Mucosa of descending colon (tissue), 3 donors: Measurements from ENCODE around the gene STAT3. TPM values are rescaled to one million over a fixed set of nuclear protein-coding genes. Genes with fewer than 3 reads are reported as not detected.
"Not testable (repeated sequence)": the region's sequence is repeated elsewhere in the genome, so short reads cannot be mapped to it uniquely, and the experiment has no call there.

Experiments
- ATAC-seq: fragments of 200-7000 bp; cut with Tn5 transposase; one replicate; pipeline ENCODE4 v1.9.1; 2020; ENCODE audit warnings: mild to moderate bottlenecking, moderate library complexity
- DNase-seq, 3 donors: peaks; one replicate each; pipeline ENCODE4 v3.0.0-alpha.2; 2020
- H3K36me3 ChIP-seq: fragments of 200-600 bp; one replicate; pipeline ENCODE4 v1.8.0; 2021; ENCODE audit warnings: low read depth, mild to moderate bottlenecking
- H3K4me1 ChIP-seq: fragments of 200-600 bp; one replicate; pipeline ENCODE4 v1.8.0; 2021; ENCODE audit warnings: low read depth, mild to moderate bottlenecking
- H3K4me3 ChIP-seq: fragments of 200-600 bp; one replicate; pipeline ENCODE4 v1.8.0; 2021; ENCODE audit warnings: mild to moderate bottlenecking
- H3K9me3 ChIP-seq: fragments of 200-600 bp; one replicate; pipeline ENCODE4 v1.8.0; 2021; ENCODE audit warnings: mild to moderate bottlenecking
- intact Hi-C, 2 donors: fragments of 100-400 bp; cut with DNase I in 1 of 2; cut with micrococcal nuclease in 1 of 2; formaldehyde crosslinking; loops; one replicate each; pipeline versions ENCODE4 v1.11.0 to v1.11.1; 2022; cut with DNase I, micrococcal nuclease
- total RNA-seq, 3 donors: library from RNA; stranded (reverse); fragmentation: NEBNext Ultra II Directional in 2 of 3; extraction: Animal tissue kit (Norgen Biotek cat#: 25700) in 2 of 3; gene quantifications; one replicate each; pipeline versions ENCODE4 v1.2.1 to v1.2.4, GENCODE V29; 2021 to 2023
- TF ChIP-seq, protein P1 (sequence below): fragments of 200-600 bp; IDR thresholded peaks from one replicate; pipeline ENCODE4 v1.8.0; 2022; ENCODE audit warnings: antibody characterized with exemption, mild to moderate bottlenecking
- donor health status: DM: no; HTN: no; CAD: no; lungs with moderate emphysema.
- donor health status: DM: no; HTN: no; CAD: no.
- donor health status: DM: no; HTN: yes; CAD: no.

Gene STAT3
- total RNA-seq, 3 donors from 2014 or later, result 158 to 230 (median 227) TPM

DNA sequence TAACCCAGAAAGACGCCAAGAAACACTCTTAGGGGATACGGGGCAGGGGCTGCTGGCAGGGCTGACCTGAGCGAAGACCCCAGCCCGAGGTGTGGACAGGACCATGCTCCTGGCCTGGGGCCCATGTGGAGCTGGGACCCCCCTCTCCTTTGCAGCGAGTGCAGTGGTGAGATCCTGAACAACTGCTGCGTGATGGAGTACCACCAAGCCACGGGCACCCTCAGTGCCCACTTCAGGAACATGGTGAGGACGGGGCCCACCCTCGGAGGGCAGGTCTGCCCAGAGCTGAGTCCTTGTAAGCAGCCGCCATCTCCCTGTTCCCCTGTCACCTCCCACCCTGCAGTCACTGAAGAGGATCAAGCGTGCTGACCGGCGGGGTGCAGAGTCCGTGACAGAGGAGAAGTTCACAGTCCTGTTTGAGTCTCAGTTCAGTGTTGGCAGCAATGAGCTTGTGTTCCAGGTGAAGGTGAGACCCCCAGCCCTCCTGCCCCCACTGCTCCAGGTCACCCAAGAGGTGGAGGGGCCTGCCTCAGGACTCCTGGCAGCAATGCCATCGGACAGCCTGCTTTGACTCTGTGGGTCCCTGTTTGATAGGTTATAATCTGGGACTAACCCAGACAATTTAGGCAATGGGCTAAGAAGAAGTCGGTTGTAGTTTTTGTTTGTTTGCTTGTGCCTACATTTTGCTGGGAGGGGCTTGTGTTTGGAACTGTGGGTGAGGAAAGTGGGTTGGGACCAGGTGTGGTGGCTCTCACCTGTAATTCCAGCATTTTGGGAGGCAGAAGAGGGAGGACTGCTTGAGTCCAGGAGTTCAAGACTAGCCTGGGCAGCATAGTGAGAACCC lies 83.8 kb downstream of the STAT3 start:
- no peak for DNase-seq

DNA sequence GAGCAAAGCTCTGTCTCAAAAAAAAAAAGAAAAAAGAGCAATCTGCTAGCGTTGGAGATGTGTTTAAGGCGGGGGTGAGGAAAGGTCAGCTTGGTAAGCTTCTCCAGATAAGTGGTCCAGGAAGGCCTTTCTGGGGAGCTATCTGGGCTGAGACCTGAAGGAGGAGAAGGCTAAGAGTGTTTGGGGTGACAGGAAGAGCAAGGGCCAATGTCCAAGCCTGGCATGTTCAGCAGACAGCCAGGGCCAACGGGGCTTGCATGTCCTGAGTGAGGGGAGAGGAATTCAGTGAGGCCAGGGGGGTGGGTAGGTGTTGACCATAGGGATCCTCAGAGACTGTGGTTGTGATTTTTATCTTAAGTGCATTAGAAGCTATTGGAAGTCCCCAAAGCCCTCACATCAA lies 84.5 kb downstream of the STAT3 start:
- Histone ChIP-seq H3K4me3 (no peak overlapping the region), H3K9me3 (no peaks in the 10 kb centered on the region), H3K36me3 (no peaks in the 10 kb centered on the region), H3K4me1 (no peaks in the 10 kb centered on the region)
- intact Hi-C loops, result no loop called here
- ATAC-seq (no peak), DNase-seq (no peak)
- TF ChIP-seq, protein P1, sequence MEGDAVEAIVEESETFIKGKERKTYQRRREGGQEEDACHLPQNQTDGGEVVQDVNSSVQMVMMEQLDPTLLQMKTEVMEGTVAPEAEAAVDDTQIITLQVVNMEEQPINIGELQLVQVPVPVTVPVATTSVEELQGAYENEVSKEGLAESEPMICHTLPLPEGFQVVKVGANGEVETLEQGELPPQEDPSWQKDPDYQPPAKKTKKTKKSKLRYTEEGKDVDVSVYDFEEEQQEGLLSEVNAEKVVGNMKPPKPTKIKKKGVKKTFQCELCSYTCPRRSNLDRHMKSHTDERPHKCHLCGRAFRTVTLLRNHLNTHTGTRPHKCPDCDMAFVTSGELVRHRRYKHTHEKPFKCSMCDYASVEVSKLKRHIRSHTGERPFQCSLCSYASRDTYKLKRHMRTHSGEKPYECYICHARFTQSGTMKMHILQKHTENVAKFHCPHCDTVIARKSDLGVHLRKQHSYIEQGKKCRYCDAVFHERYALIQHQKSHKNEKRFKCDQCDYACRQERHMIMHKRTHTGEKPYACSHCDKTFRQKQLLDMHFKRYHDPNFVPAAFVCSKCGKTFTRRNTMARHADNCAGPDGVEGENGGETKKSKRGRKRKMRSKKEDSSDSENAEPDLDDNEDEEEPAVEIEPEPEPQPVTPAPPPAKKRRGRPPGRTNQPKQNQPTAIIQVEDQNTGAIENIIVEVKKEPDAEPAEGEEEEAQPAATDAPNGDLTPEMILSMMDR, result no peak

More for the DNA sequence above, 83.8 kb downstream of the STAT3 start:
- H3K4me3 ChIP-seq, result no peak overlapping the region
- no peak for ATAC-seq
- no peaks in the 10 kb centered on the region for H3K4me1 ChIP-seq
- no peaks in the 10 kb centered on the region for H3K9me3 ChIP-seq
- intact Hi-C loops, result no loop called here
- H3K36me3 ChIP-seq, result no peaks in the 10 kb centered on the region
- TF ChIP-seq, protein P1, result no peak

DNA sequence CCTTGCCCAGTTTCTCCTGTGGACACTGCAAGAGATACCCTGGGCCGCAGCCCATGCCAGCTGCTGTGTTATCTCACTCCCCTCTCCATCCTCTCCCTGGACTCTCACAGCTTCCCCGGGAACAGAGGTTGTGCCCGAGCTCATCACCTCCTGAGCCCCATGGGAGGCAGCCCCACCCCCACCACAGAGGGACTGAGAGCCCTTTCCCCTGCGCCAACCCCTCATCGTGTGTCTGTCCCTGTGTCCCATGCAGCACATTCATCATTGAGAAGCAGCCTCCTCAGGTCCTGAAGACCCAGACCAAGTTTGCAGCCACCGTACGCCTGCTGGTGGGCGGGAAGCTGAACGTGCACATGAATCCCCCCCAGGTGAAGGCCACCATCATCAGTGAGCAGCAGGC lies 87.2 kb downstream of the STAT3 start:
- Histone ChIP-seq H3K4me3 (no peak overlapping the region), H3K9me3 (no peaks in the 10 kb centered on the region), H3K4me1 (no peaks in the 10 kb centered on the region), H3K36me3 (no peaks in the 10 kb centered on the region)
- TF ChIP-seq, protein P1, result no peak
- DNase-seq (no peak), ATAC-seq (no peak)
- intact Hi-C loops, result no loop called here

DNA sequence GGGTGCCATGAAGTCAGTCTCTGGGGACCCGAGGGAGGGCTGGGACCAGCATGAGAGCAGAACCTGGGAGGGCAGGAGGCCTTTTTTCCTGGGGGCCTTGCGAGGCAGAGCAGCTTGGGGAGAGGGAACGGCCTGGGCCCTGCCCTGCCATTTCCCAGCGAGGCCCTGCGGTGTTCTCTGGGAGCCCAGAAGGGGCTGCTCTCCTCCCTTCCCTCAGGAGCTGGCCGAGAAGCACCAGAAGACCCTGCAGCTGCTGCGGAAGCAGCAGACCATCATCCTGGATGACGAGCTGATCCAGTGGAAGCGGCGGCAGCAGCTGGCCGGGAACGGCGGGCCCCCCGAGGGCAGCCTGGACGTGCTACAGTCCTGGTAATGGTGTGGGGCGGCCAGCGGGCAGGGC lies 88.3 kb downstream of the STAT3 start:
- ATAC-seq, H3K9me3 ChIP-seq, intact Hi-C loops, H3K4me1 ChIP-seq, H3K4me3 ChIP-seq, DNase-seq, H3K36me3 ChIP-seq: not testable (repeated sequence)

DNA sequence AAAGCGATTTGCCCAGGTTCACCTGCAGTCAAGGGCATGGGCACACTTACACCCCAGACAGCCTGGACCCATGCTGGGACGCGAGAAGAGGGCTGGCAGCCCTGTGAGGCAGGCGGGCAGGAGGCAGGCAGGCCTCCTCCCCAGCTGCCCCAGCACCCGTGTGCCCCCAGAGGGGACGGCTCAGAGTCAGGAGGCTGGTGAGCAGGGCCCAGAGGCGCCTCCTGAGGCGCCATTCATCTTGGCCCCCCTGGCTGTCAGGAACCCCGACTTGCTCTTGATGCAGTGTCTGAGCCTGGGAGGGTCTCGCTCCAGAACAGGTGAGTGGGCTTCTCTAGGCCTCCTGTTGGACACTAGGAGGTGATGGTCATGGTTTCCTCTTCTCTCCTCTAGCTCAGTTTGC lies 88.9 kb downstream of the STAT3 start:
- ATAC-seq, H3K4me1 ChIP-seq, DNase-seq, H3K4me3 ChIP-seq, H3K9me3 ChIP-seq, H3K36me3 ChIP-seq, intact Hi-C loops: not testable (repeated sequence)

DNA sequence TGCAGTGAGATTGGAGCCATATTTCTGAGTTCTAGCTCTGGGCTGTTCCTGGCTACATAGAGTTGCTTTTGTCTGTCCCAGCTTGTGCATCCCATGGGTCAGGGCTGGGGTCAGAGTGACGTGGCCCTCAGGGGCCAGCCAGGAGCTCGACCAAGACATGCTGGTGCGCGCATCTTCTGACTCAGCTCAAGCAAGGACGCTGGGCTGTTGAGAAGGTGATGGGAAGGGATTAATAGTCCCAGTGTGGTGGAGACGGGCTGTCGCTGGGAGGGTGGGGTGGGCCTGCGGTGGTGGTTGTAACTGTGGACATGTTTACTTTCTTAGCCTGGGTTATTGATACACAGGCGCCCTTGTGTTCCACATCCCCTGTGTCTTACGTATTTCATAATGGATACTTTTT lies 90.5 kb downstream of the STAT3 start:
- intact Hi-C loops, H3K4me1 ChIP-seq, H3K4me3 ChIP-seq, H3K9me3 ChIP-seq, DNase-seq, H3K36me3 ChIP-seq, ATAC-seq: not testable (repeated sequence)

DNA sequence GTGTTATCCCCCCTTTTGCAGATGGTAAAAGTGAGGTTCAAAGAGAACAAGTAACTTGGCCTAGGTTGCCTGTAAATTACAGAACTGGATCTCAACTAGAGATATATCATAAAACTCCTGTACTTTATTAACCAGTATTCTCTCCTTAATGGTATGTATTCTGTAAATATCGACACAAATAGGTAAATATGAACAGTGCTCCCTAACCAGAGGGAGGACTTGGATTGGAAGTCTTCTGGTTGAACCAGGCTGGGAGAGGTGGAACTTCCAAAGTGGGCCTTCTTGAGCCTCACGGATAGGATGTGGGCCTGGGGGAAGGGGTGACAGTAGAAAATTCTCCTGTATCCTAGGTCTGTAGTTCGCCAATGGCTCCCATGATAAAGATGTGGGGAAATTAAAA lies 92.2 kb downstream of the STAT3 start:
- DNase-seq (no peak), ATAC-seq (no peak)
- Histone ChIP-seq H3K4me3 (no peak overlapping the region), H3K4me1 (no peaks in the 10 kb centered on the region), H3K36me3 (no peaks in the 10 kb centered on the region), H3K9me3 (no peaks in the 10 kb centered on the region)
- intact Hi-C loops, result no loop called here
- TF ChIP-seq, protein P1, result no peak
